ENCODE measurements around the gene DKKL1.
"Not testable (repeated sequence)": the region's sequence is repeated elsewhere in the genome, so short reads cannot be mapped to it uniquely, and the experiment has no call there.

DKKL1 gene

DNA sequence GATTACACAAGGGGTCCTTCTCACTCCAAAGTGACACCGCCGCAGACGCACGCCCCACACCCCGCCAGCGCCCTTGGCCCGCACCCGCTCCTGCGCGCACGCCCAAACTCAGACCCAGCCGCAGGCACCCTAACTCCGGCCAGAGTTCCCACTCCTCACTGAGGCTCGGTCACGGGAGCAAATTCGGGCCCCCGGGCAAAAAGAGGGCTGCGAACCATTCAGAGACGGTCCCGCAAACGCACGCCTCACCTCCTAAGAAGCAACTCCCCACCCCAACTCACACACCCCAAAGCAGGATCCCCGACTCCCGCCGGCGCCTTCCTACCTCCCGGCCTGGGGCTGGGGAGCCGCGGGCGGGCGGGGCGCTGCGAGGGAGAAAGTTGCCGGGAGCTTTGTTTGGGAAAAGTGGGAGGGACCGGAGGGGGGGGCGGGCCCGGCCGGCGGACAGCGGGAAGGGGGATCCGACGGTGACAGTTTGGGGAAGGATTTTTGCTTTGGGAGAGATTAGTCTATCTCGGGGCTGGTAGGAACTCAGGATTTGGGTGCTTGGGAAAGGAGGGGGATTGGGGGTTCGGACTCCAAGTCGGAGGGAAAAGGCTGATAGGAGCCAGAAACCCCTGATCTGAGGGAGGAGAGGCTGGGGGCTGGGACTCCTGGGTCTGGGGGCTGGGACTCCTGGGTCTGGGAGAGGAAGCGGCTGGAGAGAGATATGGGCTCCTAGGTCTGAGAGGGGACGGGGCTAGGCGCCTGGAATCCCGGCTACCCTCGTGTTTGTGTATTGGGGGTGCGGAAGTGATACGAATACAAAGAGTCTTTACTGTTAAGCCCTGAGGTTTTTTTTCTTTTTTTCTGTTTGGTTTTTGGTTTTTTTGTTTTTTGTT is 1.4 kb upstream of the DKKL1 start, which contains the start of gene TEAD2:
TSS of gene TEAD2 (minus strand) at position 369 of the 881 bp plus-strand sequence. CDS start 2,341 bp downstream, outside the sequence.
- no peak for DNase-seq

DNA sequence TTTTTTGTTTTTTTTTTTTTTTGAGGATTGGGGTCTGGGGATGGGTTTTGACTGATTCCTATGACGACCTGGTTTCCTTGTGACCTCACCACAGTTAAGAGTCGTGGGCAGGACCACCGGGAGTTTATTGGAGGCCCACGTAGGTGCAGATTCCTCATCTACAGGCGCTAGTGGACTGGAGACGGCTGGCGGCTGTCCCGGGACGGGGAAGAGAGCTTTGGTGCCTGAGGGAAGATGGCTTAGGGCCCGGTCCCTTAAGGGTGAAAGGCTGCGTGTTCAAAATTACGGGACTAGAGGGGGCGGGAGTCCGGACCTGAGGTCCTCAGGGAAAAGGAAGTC is 779 bp upstream of the DKKL1 start:
- DNase-seq = no peak

GRCh38 chr19:49364083-49364737 is 533 bp downstream of the DKKL1 start:
- no peak for DNase-seq

DNA sequence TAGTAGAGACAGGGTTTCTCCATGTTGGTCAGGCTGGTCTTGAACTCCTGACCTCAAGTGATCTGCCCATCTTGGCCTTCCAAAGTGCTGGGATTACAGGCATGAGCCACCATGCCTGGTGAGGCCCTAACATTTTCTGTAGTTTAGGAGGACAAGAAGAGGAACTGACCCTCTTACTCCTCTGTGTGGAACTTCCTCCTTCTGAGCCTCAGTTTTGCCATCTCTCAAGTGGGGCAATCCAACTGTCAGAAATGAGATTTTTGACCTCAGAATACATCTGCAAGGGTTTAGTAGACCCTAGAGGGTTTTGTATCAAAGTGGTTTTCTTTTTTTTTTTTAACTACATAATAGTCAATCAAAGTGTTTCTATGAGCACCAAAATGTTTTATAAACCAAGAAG is 2.4 kb downstream of the DKKL1 start:
- DNase-seq = no peak

GRCh38 chr19:49368711-49369358 is 5.2 kb downstream of the DKKL1 start:
- no peak for DNase-seq

GRCh38 chr19:49371184-49371583 is 7.5 kb downstream of the DKKL1 start:
- no peak for DNase-seq

GRCh38 chr19:49373174-49373573 is 9.5 kb downstream of the DKKL1 start:
- DNase-seq = not testable (repeated sequence)

DNA sequence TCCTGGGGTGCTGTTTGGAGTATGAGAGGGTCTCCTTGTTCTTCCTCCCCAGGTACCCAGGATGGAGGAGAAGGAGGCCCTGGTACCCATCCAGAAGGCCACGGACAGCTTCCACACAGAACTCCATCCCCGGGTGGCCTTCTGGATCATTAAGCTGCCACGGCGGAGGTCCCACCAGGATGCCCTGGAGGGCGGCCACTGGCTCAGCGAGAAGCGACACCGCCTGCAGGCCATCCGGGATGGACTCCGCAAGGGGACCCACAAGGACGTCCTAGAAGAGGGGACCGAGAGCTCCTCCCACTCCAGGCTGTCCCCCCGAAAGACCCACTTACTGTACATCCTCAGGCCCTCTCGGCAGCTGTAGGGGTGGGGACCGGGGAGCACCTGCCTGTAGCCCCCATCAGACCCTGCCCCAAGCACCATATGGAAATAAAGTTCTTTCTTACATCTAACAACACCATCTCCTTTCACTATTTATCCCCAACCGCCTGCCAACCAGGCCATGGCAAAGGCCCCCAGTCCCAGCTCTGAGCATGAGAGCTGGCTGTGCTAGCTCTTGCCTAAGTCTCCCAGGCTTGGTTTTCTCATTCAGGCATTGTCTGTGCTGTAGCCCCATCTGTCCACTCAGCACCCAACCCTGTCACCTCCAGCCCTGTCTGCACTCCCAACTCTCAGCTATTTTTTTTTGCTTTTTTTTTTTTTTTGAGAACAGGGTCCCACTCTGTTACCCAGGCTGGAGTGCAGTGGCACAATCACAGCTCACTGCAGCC is 11.2 kb downstream of the DKKL1 start:
- DNase-seq = no peak

- DNase-seq = no peak
Measured at GRCh38 chr19:49378512-49378911, 14.8 kb downstream of the DKKL1 start.

GRCh38 chr19:49380391-49380790 is 16.7 kb downstream of the DKKL1 start:
- no peak for DNase-seq

DNA sequence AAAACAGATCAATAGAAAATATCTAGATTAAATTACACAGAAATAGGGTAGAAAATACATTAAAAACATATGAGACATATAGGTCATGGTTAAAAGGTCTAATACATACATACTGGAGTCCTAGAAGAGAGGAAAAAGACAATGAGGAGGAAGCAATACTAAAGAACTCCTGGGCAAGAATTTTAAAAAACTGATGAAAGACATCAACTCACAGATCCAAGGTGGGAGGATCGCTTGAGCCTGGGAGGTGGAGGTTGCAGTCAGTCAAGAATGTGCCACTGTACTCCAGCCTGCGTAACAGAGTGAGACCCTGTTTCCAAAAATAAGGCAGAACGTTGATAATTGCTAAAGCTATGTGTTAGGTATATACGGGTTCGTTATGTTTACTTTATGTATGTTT is 19.0 kb downstream of the DKKL1 start:
- DNase-seq = no peak

- no peak for DNase-seq
Measured at GRCh38 chr19:49383599-49383998, 19.9 kb downstream of the DKKL1 start.

- peak; percentile 56 for DNase-seq
Measured at GRCh38 chr19:49387936-49388372, 24.3 kb downstream of the DKKL1 start, which contains the start of gene KASH5. Gene KASH5, plus strand, starts transcription at chr19:49388249. Its CDS starts 2,635 bp downstream, at chr19:49390884.

DNA sequence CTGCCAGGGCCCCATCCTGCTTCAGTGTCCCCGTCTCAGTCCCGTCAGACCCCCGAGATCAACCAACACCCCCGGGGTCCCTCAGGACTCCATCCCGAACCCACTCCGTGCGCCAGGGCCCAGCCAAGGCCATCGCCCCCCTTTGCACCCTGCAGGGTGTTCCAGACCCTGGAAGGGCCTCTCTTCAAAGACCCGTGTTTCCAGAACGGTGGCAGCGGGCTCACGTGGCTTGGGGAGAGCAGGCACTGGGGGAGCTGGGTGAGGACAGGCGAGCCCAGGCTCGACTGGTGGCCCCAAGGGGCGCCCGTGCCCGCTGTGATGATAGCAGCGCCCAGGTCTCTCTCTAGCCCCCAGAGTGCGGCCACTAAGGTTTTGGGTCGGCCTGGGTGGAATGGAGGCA is 25.7 kb downstream of the DKKL1 start:
- no peak for DNase-seq

DNA sequence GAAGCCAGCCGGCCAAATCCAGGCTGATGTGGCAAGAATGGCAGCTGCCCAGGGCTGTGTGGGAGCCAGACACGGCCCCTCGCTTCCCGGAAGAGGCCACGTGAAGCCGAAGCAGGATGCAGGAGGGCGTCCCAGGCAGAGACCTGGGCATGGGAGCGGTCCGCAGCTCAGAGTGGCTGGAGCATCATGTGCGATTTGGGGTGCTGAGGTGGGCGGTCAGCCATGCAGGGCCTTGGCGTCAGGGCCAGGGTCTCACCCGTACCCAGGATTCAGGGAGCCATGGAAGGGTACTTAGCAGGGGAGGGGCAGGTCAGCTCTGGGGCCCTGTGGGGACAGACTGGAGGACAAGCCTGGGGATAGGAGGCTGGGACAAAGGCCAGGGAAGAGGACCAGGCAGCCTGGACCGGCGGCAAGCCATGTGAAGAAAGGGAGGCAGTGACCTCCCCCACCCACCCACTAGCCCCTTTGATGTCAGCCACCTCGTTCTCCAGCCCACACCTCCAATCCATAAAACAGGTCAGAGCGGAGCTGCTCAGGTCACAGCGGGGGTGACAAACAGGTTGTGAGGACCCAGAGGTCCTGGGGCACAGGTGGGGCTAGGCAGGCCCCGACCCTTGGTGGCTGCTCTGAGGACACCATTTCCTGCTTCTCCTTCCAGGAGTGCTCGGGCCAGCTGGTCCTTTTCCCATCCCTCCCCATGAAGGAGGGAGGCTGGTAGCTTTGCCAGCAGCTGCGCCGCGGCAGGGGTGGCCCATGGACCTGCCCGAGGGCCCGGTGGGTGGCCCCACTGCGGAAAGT is 26.7 kb downstream of the DKKL1 start:
- no peak for DNase-seq

GRCh38 chr19:49390929-49391359 is 27.3 kb downstream of the DKKL1 start:
- DNase-seq = no peak

- DNase-seq = peak; percentile 57
Measured at GRCh38 chr19:49391581-49392399, 28.1 kb downstream of the DKKL1 start.

DNA sequence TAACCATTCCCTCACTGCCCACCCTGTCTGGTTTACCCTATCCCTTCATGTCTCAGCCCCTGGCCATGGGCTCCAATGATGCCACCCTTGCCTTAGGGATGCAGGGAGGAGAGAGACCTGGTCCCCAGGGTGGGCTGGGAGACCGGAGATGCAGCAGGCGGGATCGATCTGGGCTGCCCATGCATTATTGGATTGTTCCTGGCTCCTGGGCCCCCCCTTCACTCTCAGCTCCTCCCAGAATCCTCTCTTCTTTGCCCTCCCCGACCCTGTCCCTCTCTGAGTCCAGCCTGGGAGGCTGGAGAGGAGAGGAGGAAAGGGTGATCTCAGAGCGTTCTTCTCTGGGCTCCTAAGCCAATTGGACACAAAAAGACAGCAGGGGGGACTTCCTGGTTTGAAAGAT is 30.2 kb downstream of the DKKL1 start:
- no peak for DNase-seq

- no peak for DNase-seq
Measured at GRCh38 chr19:49395581-49396407, 32.1 kb downstream of the DKKL1 start.

Measured in NCI-H526 treated with DMSO at 0.1 percent for 48 hours (cell line).